ENCODE measurements around the gene CDT1. TPM values are rescaled to one million over a fixed set of nuclear protein-coding genes. Genes with fewer than 3 reads are reported as not detected.
"Not testable (repeated sequence)": the region's sequence is repeated elsewhere in the genome, so short reads cannot be mapped to it uniquely, and the experiment has no call there.

Gene CDT1
- total and polyA plus RNA-seq, 2 donors (not counting 1 experiment from before 2014, with no cell fraction given) = 1.3 to 3.6 TPM

DNA sequence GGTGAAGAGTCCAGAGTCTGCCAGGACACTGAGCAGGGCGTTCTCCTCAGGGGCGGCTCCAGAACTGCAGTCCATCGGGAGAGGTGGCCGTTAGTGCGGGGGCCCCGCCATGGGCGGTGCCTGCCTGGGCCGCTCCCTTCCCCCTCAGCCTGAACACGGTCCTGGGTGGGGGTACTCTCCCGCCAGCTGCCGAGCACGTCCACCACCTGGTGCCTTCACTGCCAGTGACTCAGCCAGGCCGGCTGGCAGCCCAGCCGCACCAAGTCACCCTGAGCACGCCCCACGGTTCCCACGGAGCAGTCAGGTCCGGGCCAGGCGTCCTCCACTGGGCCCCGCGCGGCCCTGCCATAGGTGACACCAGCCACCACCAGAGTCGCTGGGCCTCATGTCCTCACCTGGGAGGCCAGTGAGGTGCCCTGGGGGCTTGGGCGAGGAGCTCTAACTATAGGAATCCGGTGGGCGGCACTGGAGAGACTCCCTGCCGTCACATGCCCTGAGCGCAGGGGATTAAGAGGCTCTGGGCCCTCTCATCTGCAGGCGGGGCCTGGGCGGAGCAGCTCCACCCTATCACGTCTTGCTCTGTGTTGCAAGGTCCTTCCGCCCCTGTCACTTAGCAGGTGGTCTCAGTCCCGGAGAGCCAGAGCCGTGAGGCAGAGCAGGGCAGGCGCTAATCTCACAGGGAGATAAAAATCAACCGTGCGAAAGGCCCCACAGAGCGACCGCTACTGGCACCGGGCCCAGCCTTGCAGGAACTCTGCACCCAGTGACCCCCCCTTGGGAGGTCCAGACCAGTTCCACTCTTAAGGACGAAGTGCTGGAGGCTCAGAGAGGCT lies 32.9 kb upstream of the CDT1 start:
- Histone ChIP-seq H3K4me2 (ENCODE audit: extremely low read depth, insufficient read depth, low read length) (no peak overlapping the region), H3K4me3 (replicated peaks in 1 of 4; ENCODE audit: control extremely low read depth in 1 of 4, insufficient read depth in 1 of 4, low read depth in 3 of 4, low read length in 4 of 4) (no peak overlapping the region), H2AFZ (ENCODE audit: low read length) (no peak overlapping the region), H3K79me2 (ENCODE audit: control insufficient read depth, insufficient read depth, low read length) (peaks cover 88% of the 10 kb centered on the region), H4K20me1 (ENCODE audit: control insufficient read depth, extremely low read depth, insufficient read depth, low read length) (no peaks in the 10 kb centered on the region), H3K9ac (ENCODE audit: insufficient read depth, low read length) (peak overlapping the region; percentile 52), H3K36me3 (ENCODE audit: control insufficient read depth, insufficient read depth, low read length) (peaks cover 3% of the 10 kb centered on the region), H3K4me1 (ENCODE audit: control insufficient read depth, extremely low read depth, insufficient read depth, low read length) (peaks cover 55% of the 10 kb centered on the region), H3K27me3 (ENCODE audit: control insufficient read depth, insufficient read depth, low read length) (no peaks in the 10 kb centered on the region), H3K9me3 (ENCODE audit: control insufficient read depth, insufficient read depth, low read depth, low read length) (no peaks in the 10 kb centered on the region), H3K27ac (ENCODE audit: insufficient read depth, low read length) (peak overlapping the region; percentile 69)
- TF ChIP-seq, protein P1, sequence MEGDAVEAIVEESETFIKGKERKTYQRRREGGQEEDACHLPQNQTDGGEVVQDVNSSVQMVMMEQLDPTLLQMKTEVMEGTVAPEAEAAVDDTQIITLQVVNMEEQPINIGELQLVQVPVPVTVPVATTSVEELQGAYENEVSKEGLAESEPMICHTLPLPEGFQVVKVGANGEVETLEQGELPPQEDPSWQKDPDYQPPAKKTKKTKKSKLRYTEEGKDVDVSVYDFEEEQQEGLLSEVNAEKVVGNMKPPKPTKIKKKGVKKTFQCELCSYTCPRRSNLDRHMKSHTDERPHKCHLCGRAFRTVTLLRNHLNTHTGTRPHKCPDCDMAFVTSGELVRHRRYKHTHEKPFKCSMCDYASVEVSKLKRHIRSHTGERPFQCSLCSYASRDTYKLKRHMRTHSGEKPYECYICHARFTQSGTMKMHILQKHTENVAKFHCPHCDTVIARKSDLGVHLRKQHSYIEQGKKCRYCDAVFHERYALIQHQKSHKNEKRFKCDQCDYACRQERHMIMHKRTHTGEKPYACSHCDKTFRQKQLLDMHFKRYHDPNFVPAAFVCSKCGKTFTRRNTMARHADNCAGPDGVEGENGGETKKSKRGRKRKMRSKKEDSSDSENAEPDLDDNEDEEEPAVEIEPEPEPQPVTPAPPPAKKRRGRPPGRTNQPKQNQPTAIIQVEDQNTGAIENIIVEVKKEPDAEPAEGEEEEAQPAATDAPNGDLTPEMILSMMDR (conservative IDR thresholded peaks at IDR 0.05 in 1 of 2, IDR thresholded peaks at IDR 0.05 in 1 of 2; ENCODE audit: low read depth in 1 of 2, low read length in 2 of 2) = no peak
- TF ChIP-seq EZH2 (IDR thresholded peaks at IDR 0.05; ENCODE audit: low read length, missing control alignments) = no peak
- peak; percentile 88 to 97 for DNase-seq (ENCODE audit: low read depth in 2 of 2)

DNA sequence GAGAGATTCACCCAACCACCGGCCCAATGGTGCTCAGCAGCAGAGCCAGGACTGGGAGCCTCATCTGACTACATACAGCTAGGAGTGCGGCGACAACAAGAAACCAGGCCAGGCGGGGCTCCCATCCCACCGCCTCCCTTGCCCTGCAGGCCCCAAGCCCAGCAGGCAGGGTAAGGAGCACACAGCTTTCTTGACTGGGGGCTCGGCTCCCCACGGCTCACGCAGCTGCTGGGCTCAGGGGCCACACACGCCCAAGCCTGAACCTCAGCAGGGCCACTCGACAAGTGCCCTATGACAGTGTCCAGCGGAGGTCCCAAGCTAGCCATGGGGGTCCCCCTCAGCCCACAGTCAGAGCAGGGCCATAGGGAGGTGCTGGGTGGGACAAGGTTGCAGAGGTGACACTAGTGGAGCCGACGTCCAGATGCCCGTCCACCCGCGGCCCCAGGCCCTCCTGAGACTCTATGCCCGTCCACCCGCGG lies 32.3 kb upstream of the CDT1 start:
- Histone ChIP-seq H3K4me3 (replicated peaks in 1 of 4; ENCODE audit: control extremely low read depth in 1 of 4, insufficient read depth in 1 of 4, low read depth in 3 of 4, low read length in 4 of 4) (peak overlapping the region in 1 of 4 experiments; percentile 4), H3K27me3 (ENCODE audit: control insufficient read depth, insufficient read depth, low read length) (no peaks in the 10 kb centered on the region), H3K4me2 (ENCODE audit: extremely low read depth, insufficient read depth, low read length) (peak overlapping the region; percentile 44), H4K20me1 (ENCODE audit: control insufficient read depth, extremely low read depth, insufficient read depth, low read length) (no peaks in the 10 kb centered on the region), H3K9ac (ENCODE audit: insufficient read depth, low read length) (peak overlapping the region; percentile 46), H3K27ac (ENCODE audit: insufficient read depth, low read length) (peak overlapping the region; percentile 69), H3K79me2 (ENCODE audit: control insufficient read depth, insufficient read depth, low read length) (peaks cover 86% of the 10 kb centered on the region), H3K36me3 (ENCODE audit: control insufficient read depth, insufficient read depth, low read length) (peaks cover 3% of the 10 kb centered on the region), H3K4me1 (ENCODE audit: control insufficient read depth, extremely low read depth, insufficient read depth, low read length) (peaks cover 56% of the 10 kb centered on the region), H3K9me3 (ENCODE audit: control insufficient read depth, insufficient read depth, low read depth, low read length) (no peaks in the 10 kb centered on the region), H2AFZ (ENCODE audit: low read length) (no peak overlapping the region)
- no peak for DNase-seq (ENCODE audit: low read depth in 2 of 2)
- TF ChIP-seq, protein P1 (conservative IDR thresholded peaks at IDR 0.05 in 1 of 2, IDR thresholded peaks at IDR 0.05 in 1 of 2; ENCODE audit: low read depth in 1 of 2, low read length in 2 of 2) = no peak
- TF ChIP-seq EZH2 (IDR thresholded peaks at IDR 0.05; ENCODE audit: low read length, missing control alignments) = no peak

DNA sequence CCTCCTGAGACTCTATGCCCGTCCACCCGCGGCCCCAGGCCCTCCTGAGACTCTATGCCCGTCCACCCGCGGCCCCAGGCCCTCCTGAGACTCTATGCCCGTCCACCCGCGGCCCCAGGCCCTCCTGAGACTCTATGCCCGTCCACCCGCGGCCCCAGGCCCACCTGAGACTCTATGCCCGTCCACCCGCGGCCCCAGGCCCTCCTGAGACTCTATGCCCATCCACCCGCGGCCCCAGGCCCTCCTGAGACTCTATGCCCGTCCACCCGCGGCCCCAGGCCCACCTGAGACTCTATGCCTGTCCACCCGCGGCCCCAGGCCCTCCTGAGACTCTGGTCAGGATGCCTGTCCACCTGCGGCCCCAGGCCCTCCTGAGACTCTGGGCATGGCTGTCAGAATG lies 31.8 kb upstream of the CDT1 start:
- Histone ChIP-seq H3K79me2 (ENCODE audit: control insufficient read depth, insufficient read depth, low read length) (peaks cover 86% of the 10 kb centered on the region), H3K27ac (ENCODE audit: insufficient read depth, low read length) (peak overlapping the region; percentile 89), H3K4me1 (ENCODE audit: control insufficient read depth, extremely low read depth, insufficient read depth, low read length) (peaks cover 57% of the 10 kb centered on the region), H3K4me2 (ENCODE audit: extremely low read depth, insufficient read depth, low read length) (peak overlapping the region; percentile 49)
- not testable (repeated sequence) for H3K36me3 ChIP-seq (ENCODE audit: control insufficient read depth, insufficient read depth, low read length); H4K20me1 ChIP-seq (ENCODE audit: control insufficient read depth, extremely low read depth, insufficient read depth, low read length); DNase-seq (ENCODE audit: low read depth in 2 of 2); H3K27me3 ChIP-seq (ENCODE audit: control insufficient read depth, insufficient read depth, low read length); H3K9me3 ChIP-seq (ENCODE audit: control insufficient read depth, insufficient read depth, low read depth, low read length); H3K4me3 ChIP-seq (replicated peaks in 1 of 4; ENCODE audit: control extremely low read depth in 1 of 4, insufficient read depth in 1 of 4, low read depth in 3 of 4, low read length in 4 of 4); H2AFZ ChIP-seq (ENCODE audit: low read length); H3K9ac ChIP-seq (ENCODE audit: insufficient read depth, low read length)
